T-cell (primary cell): ENCODE results near the gene CSTF1. TPM values are rescaled to one million over a fixed set of nuclear protein-coding genes. Genes with fewer than 3 reads are reported as not detected.

Experiments
- ATAC-seq, 4 experiments: fragments of 200-7000 bp in 3 of 4; fragments of 150-1000 bp in 1 of 4; cut with Tn5 transposase; replicated peaks in 1 of 4; 1 replicate in 3 of 4; 2 replicates in 1 of 4; pipeline ENCODE4 v1.10.0; 2021; ENCODE audit warnings: moderate library complexity in 3 of 4, mild to moderate bottlenecking in 2 of 4, moderate number of reproducible peaks in 1 of 4
- CTCF ChIA-PET, 2 donors: fragments of 300-600 bp; sonication (Branson Sonifier 250); formaldehyde crosslinking; loops; one replicate each; lab custom pipeline; 2022; ENCODE audit warnings: antibody characterized with exemption in 2 of 2; lab: Charles Lee
- POLR2A ChIA-PET, 2 donors: fragments of 300-600 bp; sonication (Branson Sonifier 250); formaldehyde crosslinking; loops; one replicate each; lab custom pipeline; 2022; ENCODE audit warnings: antibody characterized with exemption in 2 of 2; lab: Charles Lee
- DNase-seq, 35 experiments: peaks; one replicate each; pipeline versions ENCODE4 v3.0.0 to v3.0.0-alpha.2; 2013 to 2023
- H3K27ac ChIP-seq: one replicate; pipeline ENCODE4 v1.5.1; 2013; ENCODE audit warnings: low read length
- H3K27me3 ChIP-seq, 2 experiments: replicated peaks in 1 of 2; 1 replicate in 1 of 2; 2 replicates in 1 of 2; pipeline versions ENCODE4 v1.6.1 to v1.7.0; 2013; ENCODE audit warnings: low read length in 1 of 2, mixed read lengths in 1 of 2; ENCODE audit not compliant: control insufficient read depth in 2 of 2, insufficient read depth in 2 of 2; ENCODE audit errors: extremely low read depth in 1 of 2
- H3K36me3 ChIP-seq, 2 donors: 1 replicate in 1 of 2; 2 replicates in 1 of 2; pipeline versions ENCODE4 v1.6.1 to v1.7.0; 2013; ENCODE audit warnings: low read length in 1 of 2; ENCODE audit not compliant: control insufficient read depth in 2 of 2, insufficient read depth in 1 of 2; ENCODE audit errors: extremely low read depth in 1 of 2
- H3K4me1 ChIP-seq, 2 experiments: 1 replicate in 1 of 2; 2 replicates in 1 of 2; pipeline versions ENCODE4 v1.6.1 to v1.7.0; 2013; ENCODE audit warnings: low read length in 2 of 2, mixed read lengths in 1 of 2; ENCODE audit not compliant: insufficient read depth in 2 of 2, control insufficient read depth in 1 of 2; ENCODE audit errors: extremely low read depth in 1 of 2
- H3K4me3 ChIP-seq, 2 donors: 1 replicate in 1 of 2; 2 replicates in 1 of 2; pipeline versions ENCODE4 v1.5.1 to v1.7.0; 2013; ENCODE audit warnings: mild to moderate bottlenecking in 2 of 2, low read length in 1 of 2, moderate library complexity in 1 of 2; ENCODE audit not compliant: control insufficient read depth in 1 of 2; ENCODE audit errors: extremely low read depth in 1 of 2
- H3K9me3 ChIP-seq: 2 replicates; pipeline ENCODE4 v1.7.0; 2013
- H3K27ac Mint-ChIP-seq, 2 donors: one replicate each; pipeline ENCODE4 v1.8.0; 2020 to 2021; ENCODE audit warnings: mild to moderate bottlenecking in 2 of 2, mixed read lengths in 2 of 2
- H3K27me3 Mint-ChIP-seq, 2 donors: one replicate each; pipeline ENCODE4 v1.8.0; 2021 to 2022; ENCODE audit warnings: mixed read lengths in 2 of 2
- H3K36me3 Mint-ChIP-seq: one replicate; pipeline ENCODE4 v1.8.0; 2021; ENCODE audit warnings: mixed read lengths
- H3K4me1 Mint-ChIP-seq, 3 donors: one replicate each; pipeline ENCODE4 v1.8.0; 2020 to 2022; ENCODE audit warnings: mixed read lengths in 3 of 3, mild to moderate bottlenecking in 1 of 3
- H3K4me3 Mint-ChIP-seq, 3 donors: one replicate each; pipeline ENCODE4 v1.8.0; 2020 to 2022; ENCODE audit warnings: mild to moderate bottlenecking in 3 of 3, mixed read lengths in 3 of 3, moderate library complexity in 3 of 3
- H3K9me3 Mint-ChIP-seq, 3 donors: one replicate each; pipeline ENCODE4 v1.8.0; 2020 to 2022; ENCODE audit warnings: mixed read lengths in 3 of 3
- WGBS: methylation state at CpG from one replicate; pipeline ENCODE4 v1.1.5; 2013; ENCODE audit warnings: missing lambda C conversion rate; ENCODE audit not compliant: insufficient coverage; 5-methylcytosine and 5-hydroxymethylcytosine counted together
- total RNA-seq, 35 experiments: library from RNA in 6 of 35; stranded (reverse) in 6 of 35; fragments of 120-200 nt in 1 of 35; gene quantifications; one replicate each; pipeline versions ENCODE4 v1.2.1 to v1.2.4 and lab custom pipeline; 2013 to 2026

Gene CSTF1
- total RNA-seq, 5 donors from 2014 or later (not counting 1 experiment from before 2014, with no cell fraction given) = 17.3 to 47.7 (median 41.9) TPM

- Mint-ChIP-seq H3K36me3 (no peaks in the 10 kb centered on the region), H3K27me3 (peaks cover 52 to 54% of the 10 kb centered on the region in 2 donors), H3K27ac (no peak overlapping the region), H3K9me3 (no peaks in the 10 kb centered on the region), H3K4me3 (no peak overlapping the region), H3K4me1 (peaks cover 7 to 19% (median 8%) of the 10 kb centered on the region in 3 donors)
- DNase-seq (no peak), ATAC-seq (no peak)
- Histone ChIP-seq H3K27me3 (peaks cover 8 to 30% of the 10 kb centered on the region in 2 experiments), H3K36me3 (no peaks in the 10 kb centered on the region), H3K9me3 (no peaks in the 10 kb centered on the region), H3K4me3 (no peak overlapping the region), H3K27ac (no peak overlapping the region), H3K4me1 (peaks cover 0 to 7% of the 10 kb centered on the region in 2 experiments)
- POLR2A ChIA-PET = interaction anchor here in 1 of 2 donors (0.7 kb wide), 1 partner anchor 1079 kb away, joined by 3 read pairs; no protein-coding TSS in a partner anchor
- CTCF ChIA-PET = interaction anchor here in 1 of 2 donors (1.1 kb wide), 1 partner anchor 19 kb away, joined by 6 read pairs; no protein-coding TSS in a partner anchor
- WGBS = 23% methylated on average over 3 of the region's 5 CpGs
Measured at GRCh38 chr20:56348305-56348693, 44.1 kb upstream of the CSTF1 start.

GRCh38 chr20:56348746-56349145 lies 43.7 kb upstream of the CSTF1 start:
- Histone ChIP-seq H3K36me3 (no peaks in the 10 kb centered on the region), H3K27me3 (peaks cover 6 to 28% of the 10 kb centered on the region in 2 experiments), H3K4me3 (no peak overlapping the region), H3K27ac (no peak overlapping the region), H3K4me1 (peaks cover 0 to 5% of the 10 kb centered on the region in 2 experiments), H3K9me3 (no peaks in the 10 kb centered on the region)
- Mint-ChIP-seq H3K4me3 (no peak overlapping the region), H3K27ac (no peak overlapping the region), H3K9me3 (no peaks in the 10 kb centered on the region), H3K4me1 (peaks cover 4 to 15% (median 5%) of the 10 kb centered on the region in 3 donors), H3K36me3 (no peaks in the 10 kb centered on the region), H3K27me3 (peaks cover 48 to 53% of the 10 kb centered on the region in 2 donors)
- CTCF ChIA-PET = interaction anchor here in 1 of 2 donors (1.1 kb wide), 1 partner anchor 20 kb away, joined by 6 read pairs; no protein-coding TSS in a partner anchor
- WGBS = 8% methylated on average over 2 of the region's 3 CpGs
- DNase-seq = no peak
- POLR2A ChIA-PET = interaction anchor here in 1 of 2 donors (0.7 kb wide), 1 partner anchor 1078 kb away, joined by 3 read pairs; no protein-coding TSS in a partner anchor
- ATAC-seq = no peak

DNA sequence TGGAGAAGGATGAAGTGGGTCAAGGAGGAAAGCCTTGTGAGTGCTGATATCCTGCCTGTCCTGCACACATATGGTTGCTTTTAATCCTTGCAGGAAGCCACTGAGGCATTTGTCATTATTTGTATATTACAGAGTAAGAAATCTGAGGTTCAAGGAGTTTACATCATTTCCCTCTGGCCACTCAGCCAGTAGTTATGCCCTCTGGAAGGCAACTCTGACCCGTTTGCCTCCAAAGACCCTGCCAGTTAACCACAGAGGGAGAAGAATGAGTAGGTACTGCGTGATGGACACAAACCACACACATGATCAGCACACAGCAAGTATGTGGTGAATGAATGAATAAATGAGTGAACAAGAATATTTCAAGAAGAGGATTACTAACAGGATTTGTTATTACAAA lies 41.6 kb upstream of the CSTF1 start:
- WGBS = no CpG with 5 or more reads among the region's 2 CpGs
- POLR2A ChIA-PET = no interaction called here

DNA sequence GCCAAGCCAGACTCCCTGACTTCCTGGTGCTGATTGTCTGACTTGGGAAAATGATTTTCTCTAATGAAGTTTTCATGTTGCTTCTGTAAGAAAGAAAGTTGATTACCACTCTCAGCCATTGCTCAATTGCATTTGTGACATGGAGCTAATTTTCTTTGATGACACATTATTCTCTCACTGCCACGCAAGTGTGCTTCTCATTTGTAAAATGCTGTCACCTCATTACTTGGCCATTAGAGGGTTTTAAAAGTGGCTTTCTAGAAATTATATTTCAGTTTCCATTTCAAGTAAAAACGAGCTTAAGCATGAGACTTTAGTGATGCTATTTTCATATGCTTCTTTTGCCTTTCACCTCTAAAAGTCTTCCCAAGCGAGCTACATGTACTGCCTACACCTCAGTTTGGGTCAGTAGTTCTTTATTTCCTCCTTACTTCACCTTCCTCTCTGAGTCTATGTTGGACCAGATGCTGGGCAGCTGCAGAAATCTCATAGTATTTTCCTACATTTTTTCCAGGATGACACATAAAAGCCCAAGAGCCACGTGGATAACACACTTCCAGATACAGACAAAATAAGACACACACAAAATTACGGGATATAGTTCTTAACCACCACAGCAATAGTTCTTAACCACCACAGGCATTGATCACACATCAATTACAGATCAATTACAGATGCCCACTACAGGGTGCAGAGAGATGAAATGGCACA lies 39.9 kb upstream of the CSTF1 start:
- Histone ChIP-seq H3K4me3 (no peak overlapping the region), H3K36me3 (no peaks in the 10 kb centered on the region), H3K27ac (no peak overlapping the region), H3K4me1 (no peaks in the 10 kb centered on the region), H3K27me3 (peaks cover 3 to 6% of the 10 kb centered on the region in 2 experiments), H3K9me3 (no peaks in the 10 kb centered on the region)
- no peak for ATAC-seq
- no peak overlapping the region for H3K4me3 Mint-ChIP-seq
- ChIA-PET POLR2A (no interaction called here), CTCF (no interaction called here)
- no peaks in the 10 kb centered on the region for H3K9me3 Mint-ChIP-seq
- peaks cover 0 to 9% (median 3%) of the 10 kb centered on the region in 3 donors for H3K4me1 Mint-ChIP-seq
- H3K27me3 Mint-ChIP-seq = peaks cover 22 to 29% of the 10 kb centered on the region in 2 donors
- DNase-seq = no peak
- no peak overlapping the region for H3K27ac Mint-ChIP-seq
- H3K36me3 Mint-ChIP-seq = no peaks in the 10 kb centered on the region
- WGBS = 41% methylated on average over 3 of the region's 5 CpGs

More for the DNA sequence above, 41.6 kb upstream of the CSTF1 start:
- Histone ChIP-seq H3K27me3 (peaks cover 5 to 13% of the 10 kb centered on the region in 2 experiments), H3K4me1 (no peaks in the 10 kb centered on the region), H3K9me3 (no peaks in the 10 kb centered on the region), H3K36me3 (no peaks in the 10 kb centered on the region), H3K4me3 (no peak overlapping the region), H3K27ac (no peak overlapping the region)
- peaks cover 0 to 9% (median 3%) of the 10 kb centered on the region in 3 donors for H3K4me1 Mint-ChIP-seq
- CTCF ChIA-PET = no interaction called here
- no peak overlapping the region for H3K4me3 Mint-ChIP-seq
- peaks cover 30 to 35% of the 10 kb centered on the region in 2 donors for H3K27me3 Mint-ChIP-seq
- ATAC-seq (no peak), DNase-seq (no peak)
- no peaks in the 10 kb centered on the region for H3K36me3 Mint-ChIP-seq
- no peaks in the 10 kb centered on the region for H3K9me3 Mint-ChIP-seq
- H3K27ac Mint-ChIP-seq = no peak overlapping the region

DNA sequence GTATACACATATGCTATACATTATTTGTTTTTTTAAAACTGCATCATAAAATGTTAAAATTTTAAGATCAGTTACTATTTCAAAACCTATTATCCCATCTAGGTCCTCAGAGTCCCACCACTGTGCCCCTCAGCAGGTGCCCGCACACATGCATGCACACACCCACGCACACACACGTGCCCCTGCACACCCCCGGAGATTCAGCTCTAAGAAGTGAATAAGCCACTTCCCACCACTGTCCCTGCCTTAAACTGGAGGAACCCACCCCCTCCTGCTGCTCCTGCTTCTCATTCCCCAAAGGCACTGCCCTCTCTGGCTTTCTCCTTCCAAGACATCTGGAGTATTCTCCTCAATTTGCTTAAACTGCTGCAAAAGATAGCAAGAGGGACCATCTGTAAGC lies 39.1 kb upstream of the CSTF1 start:
- peaks cover 0 to 3% of the 10 kb centered on the region in 2 experiments for H3K27me3 ChIP-seq
- no peaks in the 10 kb centered on the region for H3K36me3 ChIP-seq
- Mint-ChIP-seq H3K4me3 (no peak overlapping the region), H3K36me3 (no peaks in the 10 kb centered on the region), H3K27me3 (peaks cover 14 to 23% of the 10 kb centered on the region in 2 donors), H3K4me1 (peaks cover 3 to 7% (median 4%) of the 10 kb centered on the region in 3 donors), H3K27ac (no peak overlapping the region), H3K9me3 (no peaks in the 10 kb centered on the region)
- DNase-seq = no peak
- POLR2A ChIA-PET = no interaction called here
- CTCF ChIA-PET = no interaction called here
- no peaks in the 10 kb centered on the region for H3K9me3 ChIP-seq
- H3K27ac ChIP-seq = no peak overlapping the region
- no peaks in the 10 kb centered on the region for H3K4me1 ChIP-seq
- no peak overlapping the region for H3K4me3 ChIP-seq
- WGBS = 65% methylated on average over 4 of the region's 4 CpGs
- ATAC-seq = no peak

DNA sequence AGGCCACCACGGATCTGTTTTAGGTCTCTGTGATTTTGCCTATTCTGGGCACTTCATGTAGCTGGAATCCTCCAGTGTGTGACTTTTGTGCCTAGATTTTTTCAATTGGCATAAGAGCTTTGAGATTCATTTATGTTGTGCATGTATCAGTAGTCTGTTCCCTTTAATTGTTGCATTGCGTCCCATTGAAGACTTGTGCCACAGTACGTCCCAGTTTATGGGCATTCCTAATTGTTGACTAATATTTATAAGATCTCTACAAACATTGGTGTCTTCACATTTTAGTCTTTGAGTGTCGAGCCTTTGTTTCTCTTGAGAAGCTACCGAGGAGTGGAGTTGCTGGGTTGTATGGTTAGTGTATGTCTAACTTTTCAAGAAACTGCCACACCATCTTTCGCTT lies 34.4 kb upstream of the CSTF1 start:
- Histone ChIP-seq H3K27ac (no peak overlapping the region), H3K4me1 (peaks cover 0 to 19% of the 10 kb centered on the region in 2 experiments), H3K36me3 (peaks cover 0 to 3% of the 10 kb centered on the region in 2 donors), H3K9me3 (no peaks in the 10 kb centered on the region), H3K4me3 (peak overlapping the region in 1 of 2 donors; percentile 32), H3K27me3 (no peaks in the 10 kb centered on the region)
- ChIA-PET CTCF (interaction anchor here in 1 of 2 donors (2.3 kb wide), 1 partner anchor 35 kb away, joined by 14 read pairs; the partner anchor contains the start of genes AURKA and CSTF1), POLR2A (interaction anchor here in 1 of 2 donors (0.5 kb wide), 1 partner anchor 34 kb away, joined by 3 read pairs; the partner anchor contains the start of gene AURKA)
- DNase-seq (no peak), ATAC-seq (no peak)
- peaks cover 0 to 4% of the 10 kb centered on the region in 2 donors for H3K27me3 Mint-ChIP-seq
- H3K9me3 Mint-ChIP-seq = no peaks in the 10 kb centered on the region
- H3K4me3 Mint-ChIP-seq = peak overlapping the region; percentile 78 to 89 (median 80)
- no peaks in the 10 kb centered on the region for H3K36me3 Mint-ChIP-seq
- 100% methylated on average over 1 of the region's 6 CpGs for WGBS
- H3K4me1 Mint-ChIP-seq = peaks cover 14 to 28% (median 24%) of the 10 kb centered on the region in 3 donors
- H3K27ac Mint-ChIP-seq = peak overlapping the region in 1 of 2 donors; percentile 79
